ENCODE measurements around the gene PODXL.

DNA sequence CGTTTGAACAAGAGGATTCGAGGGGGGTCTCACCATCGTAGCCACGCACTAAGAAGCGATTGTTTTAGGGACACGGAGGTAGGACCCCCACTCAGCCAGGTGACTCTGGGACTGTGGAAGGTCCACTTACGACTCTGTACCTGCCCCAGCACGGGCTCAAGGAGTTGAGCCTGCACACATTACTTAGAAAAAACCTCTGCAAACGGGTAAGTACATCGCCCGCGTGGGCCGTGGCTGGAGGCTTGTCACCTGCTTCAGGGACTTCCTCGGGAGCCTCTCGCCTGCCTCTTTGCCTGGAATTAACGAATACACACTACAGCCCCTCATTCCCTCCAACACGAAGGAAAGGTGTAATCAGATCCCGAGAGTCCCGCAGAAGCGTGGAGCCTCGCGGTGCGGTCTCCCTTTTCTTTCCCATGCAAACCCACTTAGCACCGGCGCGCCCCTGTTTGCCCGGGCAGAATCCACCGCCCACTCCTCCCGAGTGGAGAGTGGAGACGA is 826 bp downstream of the PODXL start:
- TF ChIP-seq CTCF (IDR thresholded peaks at IDR 0.05): no peak
- TF ChIP-seq REST (IDR thresholded peaks at IDR 0.05; ENCODE audit: insufficient read depth in 1 of 2, low read depth in 2 of 2, low read length in 1 of 2): no peak
- TF ChIP-seq POLR2AphosphoS5 (IDR thresholded peaks at IDR 0.05; ENCODE audit: low read depth, low read length): no peak
